Neuronal stem cell (in vitro differentiated cells): ENCODE data around the gene TAS2R20.
"Not testable (repeated sequence)": the region's sequence is repeated elsewhere in the genome, so short reads cannot be mapped to it uniquely, and the experiment has no call there.

Experiments used
- DNase-seq: peaks from one replicate; pipeline ENCODE4 v3.0.0-alpha.2; 2013; ENCODE audit warnings: low spot score
- H2AFZ ChIP-seq: one replicate; pipeline ENCODE4 v1.6.1; 2013; ENCODE audit warnings: mild to moderate bottlenecking, low read length, inconsistent platforms
- H2AK5ac ChIP-seq: 2 replicates; pipeline ENCODE4 v1.6.1; 2013; ENCODE audit warnings: low read depth, mild to moderate bottlenecking, inconsistent platforms, low read length, moderate library complexity, mixed read lengths
- H2BK120ac ChIP-seq: 2 replicates; pipeline ENCODE4 v1.6.1; 2013; ENCODE audit warnings: low read depth, mild to moderate bottlenecking, inconsistent platforms, low read length, moderate library complexity, mixed read lengths
- H2BK12ac ChIP-seq: one replicate; pipeline ENCODE4 v1.6.1; 2013; ENCODE audit warnings: low read length, inconsistent platforms
- H2BK15ac ChIP-seq: 2 replicates; pipeline ENCODE4 v1.6.1; 2013; ENCODE audit warnings: mild to moderate bottlenecking, low read length, inconsistent platforms, mixed read lengths
- H2BK5ac ChIP-seq: one replicate; pipeline ENCODE4 v1.6.1; 2013; ENCODE audit warnings: inconsistent platforms, mild to moderate bottlenecking, low read length, moderate library complexity
- H3K14ac ChIP-seq: one replicate; pipeline ENCODE4 v1.6.1; 2013; ENCODE audit warnings: low read length, inconsistent platforms
- H3K18ac ChIP-seq: 2 replicates; pipeline ENCODE4 v1.6.1; 2013; ENCODE audit warnings: low read length, inconsistent platforms
- H3K23ac ChIP-seq: 2 replicates; pipeline ENCODE4 v1.6.1; 2013; ENCODE audit warnings: low read depth, mild to moderate bottlenecking, mixed read lengths, low read length, inconsistent platforms; ENCODE audit not compliant: poor library complexity
- H3K27ac ChIP-seq: replicated peaks from 3 replicates; pipeline ENCODE4 v1.5.1; 2013; ENCODE audit warnings: low read length, inconsistent platforms
- H3K27me3 ChIP-seq, 3 experiments: 2 replicates each; pipeline ENCODE4 v1.6.1; 2013; ENCODE audit warnings: low read length in 3 of 3, mild to moderate bottlenecking in 2 of 3, inconsistent platforms in 1 of 3, low read depth in 1 of 3, mixed read lengths in 1 of 3, moderate library complexity in 1 of 3; ENCODE audit not compliant: control insufficient read depth in 3 of 3, insufficient read depth in 3 of 3
- H3K36me3 ChIP-seq, 2 donors: replicated peaks in 1 of 2; 2 replicates each; pipeline ENCODE4 v1.6.1; 2013; ENCODE audit warnings: low read length in 2 of 2; ENCODE audit not compliant: control insufficient read depth in 2 of 2, insufficient read depth in 2 of 2
- H3K4ac ChIP-seq: 2 replicates; pipeline ENCODE4 v1.6.1; 2013; ENCODE audit warnings: inconsistent platforms, mild to moderate bottlenecking, low read length, moderate library complexity
- H3K4me1 ChIP-seq, 2 donors: 1 replicate in 1 of 2; 2 replicates in 1 of 2; pipeline ENCODE4 v1.6.1; 2013; ENCODE audit warnings: low read length in 2 of 2, low read depth in 1 of 2; ENCODE audit not compliant: control insufficient read depth in 2 of 2, insufficient read depth in 1 of 2
- H3K4me2 ChIP-seq: one replicate; pipeline ENCODE4 v1.6.1; 2013; ENCODE audit warnings: mild to moderate bottlenecking, low read length, inconsistent platforms; ENCODE audit not compliant: insufficient read depth, poor library complexity, severe bottlenecking
- H3K4me3 ChIP-seq, 2 donors: 2 replicates each; pipeline ENCODE4 v1.5.1; 2013; ENCODE audit warnings: low read length in 2 of 2, mild to moderate bottlenecking in 2 of 2, inconsistent platforms in 1 of 2, moderate library complexity in 1 of 2
- H3K79me1 ChIP-seq: one replicate; pipeline ENCODE4 v1.6.1; 2013; ENCODE audit warnings: low read depth, mild to moderate bottlenecking, inconsistent platforms, low read length, moderate library complexity
- H3K9ac ChIP-seq: one replicate; pipeline ENCODE4 v1.6.1; 2013; ENCODE audit warnings: mild to moderate bottlenecking, low read depth, low read length, inconsistent platforms; ENCODE audit not compliant: poor library complexity
- H3K9me3 ChIP-seq, 2 donors: replicated peaks in 1 of 2; 2 replicates each; pipeline versions ENCODE3 to v1.6.1; 2013; ENCODE audit warnings: low read length in 2 of 2, mild to moderate bottlenecking in 2 of 2, inconsistent platforms in 1 of 2, low read depth in 1 of 2, mixed read lengths in 1 of 2, moderate library complexity in 1 of 2; ENCODE audit not compliant: control insufficient read depth in 2 of 2, insufficient read depth in 1 of 2
- H4K8ac ChIP-seq: one replicate; pipeline ENCODE4 v1.6.1; 2013; ENCODE audit warnings: low read depth, mild to moderate bottlenecking, inconsistent platforms, low read length, moderate library complexity
- H4K91ac ChIP-seq: one replicate; pipeline ENCODE4 v1.6.1; 2013; ENCODE audit warnings: low read length, low read depth, mild to moderate bottlenecking, inconsistent platforms; ENCODE audit not compliant: poor library complexity
- WGBS, 2 donors: extraction: QIAGEN DNeasy Blood & Tissue Kit; methylation state at CpG; one replicate each; pipeline ENCODE4 v1.1.7; 2013; ENCODE audit warnings: missing lambda C conversion rate in 2 of 2, mixed read lengths in 1 of 2; ENCODE audit not compliant: insufficient read length in 2 of 2, insufficient replicate concordance in 1 of 2; ENCODE audit errors: extremely low coverage in 2 of 2; 5-methylcytosine and 5-hydroxymethylcytosine counted together

Gene TAS2R20

GRCh38 chr12:11033959-11034358, 35.9 kb upstream of the TAS2R20 start:
- peaks cover 2 to 16% of the 10 kb centered on the region in 2 donors for H3K36me3 ChIP-seq
- not testable (repeated sequence) for H3K4me3 ChIP-seq, H3K4me1 ChIP-seq, H3K27me3 ChIP-seq, H3K9me3 ChIP-seq, H3K14ac ChIP-seq, H2BK120ac ChIP-seq, H2BK12ac ChIP-seq, H3K27ac ChIP-seq, H3K18ac ChIP-seq, H2BK15ac ChIP-seq, H4K8ac ChIP-seq, H4K91ac ChIP-seq, H3K79me1 ChIP-seq, H3K4ac ChIP-seq, H3K4me2 ChIP-seq, DNase-seq, H2AK5ac ChIP-seq, H2AFZ ChIP-seq, H2BK5ac ChIP-seq, H3K9ac ChIP-seq, H3K23ac ChIP-seq
- WGBS, 2 donors, result no CpG with 5 or more reads among the region's 3 CpGs

- H3K23ac ChIP-seq, result no peak within 1 kb of the TSS
- no peak for DNase-seq
- WGBS, 2 donors, result no CpG with 5 or more reads among the region's 6 CpGs
Measured at GRCh38 chr12:11031307-11031706, 33.2 kb upstream of the TAS2R20 start, which contains the start of gene TAS2R31. TAS2R31 (minus strand) TSS chr12:11031407; CDS start chr12:11031335, 72 bp downstream.

GRCh38 chr12:11026118-11026517, 28.0 kb upstream of the TAS2R20 start:
- Histone ChIP-seq H3K79me1 (no peaks in the 10 kb centered on the region), H3K4me1 (no peaks in the 10 kb centered on the region), H2BK5ac (no peak overlapping the region), H3K14ac (no peak overlapping the region), H3K27me3 (no peaks in the 10 kb centered on the region), H3K36me3 (peaks cover 2 to 28% of the 10 kb centered on the region in 2 donors), H3K18ac (no peak overlapping the region), H2BK15ac (no peak overlapping the region), H2AK5ac (no peak overlapping the region), H2BK120ac (no peak overlapping the region), H3K4me2 (no peak overlapping the region), H2BK12ac (no peak overlapping the region), H4K91ac (no peak overlapping the region), H3K23ac (no peak overlapping the region), H3K9me3 (peaks cover 0 to 16% of the 10 kb centered on the region in 2 donors), H3K4me3 (no peak overlapping the region), H4K8ac (no peak overlapping the region), H3K27ac (no peak overlapping the region), H2AFZ (no peak overlapping the region), H3K9ac (no peak overlapping the region), H3K4ac (no peak overlapping the region)
- DNase-seq, result no peak
- no CpG with 5 or more reads among the region's 6 CpGs for WGBS, 2 donors

More at GRCh38 chr12:11031307-11031706, 33.2 kb upstream of the TAS2R20 start, which contains the start of gene TAS2R31:
- no peak within 1 kb of the TSS for H3K4me3 ChIP-seq
- H3K4me1 ChIP-seq, result no peaks in the 10 kb centered on the region
- H3K79me1 ChIP-seq, result no peaks in the 10 kb centered on the region
- H4K8ac ChIP-seq, result no peak within 1 kb of the TSS
- H4K91ac ChIP-seq, result no peak within 1 kb of the TSS
- no peak within 1 kb of the TSS for H2BK15ac ChIP-seq
- H3K4ac ChIP-seq, result no peak within 1 kb of the TSS
- no peak within 1 kb of the TSS for H2BK12ac ChIP-seq
- H3K14ac ChIP-seq, result no peak within 1 kb of the TSS
- no peak within 1 kb of the TSS for H3K9ac ChIP-seq
- no peak within 1 kb of the TSS for H3K27ac ChIP-seq
- no peaks in the 10 kb centered on the region for H3K27me3 ChIP-seq
- no peak within 1 kb of the TSS for H2AK5ac ChIP-seq
- peaks cover 0 to 9% of the 10 kb centered on the region in 2 donors for H3K9me3 ChIP-seq
- H2BK5ac ChIP-seq, result no peak within 1 kb of the TSS
- no peak within 1 kb of the TSS for H2BK120ac ChIP-seq
- no peak within 1 kb of the TSS for H3K18ac ChIP-seq
- peaks cover 2 to 29% of the 10 kb centered on the region in 2 donors for H3K36me3 ChIP-seq
- H3K4me2 ChIP-seq, result no peak within 1 kb of the TSS
- no peak within 1 kb of the TSS for H2AFZ ChIP-seq

- Histone ChIP-seq H3K27ac (no peak overlapping the region), H2BK15ac (no peak overlapping the region), H3K4me1 (no peaks in the 10 kb centered on the region), H2BK5ac (no peak overlapping the region), H4K8ac (no peak overlapping the region), H3K4ac (no peak overlapping the region), H3K23ac (no peak overlapping the region), H2BK120ac (no peak overlapping the region), H4K91ac (no peak overlapping the region), H3K18ac (no peak overlapping the region), H2BK12ac (no peak overlapping the region), H3K36me3 (peaks cover 2 to 28% of the 10 kb centered on the region in 2 donors), H3K27me3 (no peaks in the 10 kb centered on the region), H3K79me1 (no peaks in the 10 kb centered on the region), H3K4me3 (no peak overlapping the region), H3K9me3 (peaks cover 0 to 16% of the 10 kb centered on the region in 2 donors), H3K9ac (no peak overlapping the region), H3K4me2 (no peak overlapping the region), H2AFZ (no peak overlapping the region), H2AK5ac (no peak overlapping the region), H3K14ac (no peak overlapping the region)
- WGBS, 2 donors, result no CpG with 5 or more reads among the region's 2 CpGs
- DNase-seq, result no peak
Measured at GRCh38 chr12:11023387-11023786, 25.3 kb upstream of the TAS2R20 start.
